ENCODE results near the gene MLKL. TPM values are rescaled to one million over a fixed set of nuclear protein-coding genes. Genes with fewer than 3 reads are reported as not detected.
A peak's percentile ranks its signal among the peaks of the same experiment; 100 is the strongest.

The MLKL gene
- total and polyA plus RNA-seq, 2 donors from 2014 or later = 7.3 to 19.4 TPM

DNA sequence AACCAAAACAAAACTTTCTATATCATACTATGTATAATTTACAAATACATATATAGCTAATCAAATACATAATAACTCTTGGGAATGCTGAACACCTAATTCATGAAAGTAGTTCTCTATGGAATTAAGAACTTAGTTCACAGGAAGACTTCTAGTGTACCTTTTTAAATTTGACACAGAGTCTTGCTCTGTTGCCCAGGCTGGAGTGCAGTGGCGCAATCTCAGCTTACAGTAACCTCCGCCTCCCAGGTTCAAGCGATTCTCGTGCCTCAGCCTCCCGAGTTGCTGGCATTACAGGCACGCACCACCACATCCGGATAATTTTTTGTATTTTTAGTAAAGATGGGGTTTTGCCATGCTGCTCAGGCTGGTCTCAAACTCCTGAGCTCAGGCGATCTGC is 58.7 kb downstream of the MLKL start:
- no peak overlapping the region for H3K4me3 ChIP-seq (ENCODE audit: low read length in 3 of 3)
- peaks cover 0 to 13% (median 4%) of the 10 kb centered on the region in 3 donors for H3K4me1 ChIP-seq (ENCODE audit: control insufficient read depth in 2 of 3, insufficient read depth in 2 of 3, low read depth in 1 of 3, low read length in 3 of 3)
- DNase-seq (no peak), FAIRE-seq (no peak)
- TF ChIP-seq, protein P1, sequence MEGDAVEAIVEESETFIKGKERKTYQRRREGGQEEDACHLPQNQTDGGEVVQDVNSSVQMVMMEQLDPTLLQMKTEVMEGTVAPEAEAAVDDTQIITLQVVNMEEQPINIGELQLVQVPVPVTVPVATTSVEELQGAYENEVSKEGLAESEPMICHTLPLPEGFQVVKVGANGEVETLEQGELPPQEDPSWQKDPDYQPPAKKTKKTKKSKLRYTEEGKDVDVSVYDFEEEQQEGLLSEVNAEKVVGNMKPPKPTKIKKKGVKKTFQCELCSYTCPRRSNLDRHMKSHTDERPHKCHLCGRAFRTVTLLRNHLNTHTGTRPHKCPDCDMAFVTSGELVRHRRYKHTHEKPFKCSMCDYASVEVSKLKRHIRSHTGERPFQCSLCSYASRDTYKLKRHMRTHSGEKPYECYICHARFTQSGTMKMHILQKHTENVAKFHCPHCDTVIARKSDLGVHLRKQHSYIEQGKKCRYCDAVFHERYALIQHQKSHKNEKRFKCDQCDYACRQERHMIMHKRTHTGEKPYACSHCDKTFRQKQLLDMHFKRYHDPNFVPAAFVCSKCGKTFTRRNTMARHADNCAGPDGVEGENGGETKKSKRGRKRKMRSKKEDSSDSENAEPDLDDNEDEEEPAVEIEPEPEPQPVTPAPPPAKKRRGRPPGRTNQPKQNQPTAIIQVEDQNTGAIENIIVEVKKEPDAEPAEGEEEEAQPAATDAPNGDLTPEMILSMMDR (IDR thresholded peaks at IDR 0.05; ENCODE audit: borderline replicate concordance, extremely low read depth, insufficient read depth) = no peak
- peaks cover 3 to 23% (median 7%) of the 10 kb centered on the region in 3 donors for H3K36me3 ChIP-seq (ENCODE audit: control insufficient read depth in 2 of 3, insufficient read depth in 3 of 3, low read length in 3 of 3)
- H3K27ac ChIP-seq (ENCODE audit: low read depth in 2 of 2, low read length in 2 of 2) = no peak overlapping the region
- intact Hi-C loops (cut with DNase I) = no loop called here
- H3K9ac ChIP-seq (ENCODE audit: low read length in 3 of 3) = no peak overlapping the region
- H3K9me3 ChIP-seq (ENCODE audit: control insufficient read depth in 2 of 3, insufficient read depth in 1 of 3, low read length in 3 of 3) = no peaks in the 10 kb centered on the region
- H3K27me3 ChIP-seq (ENCODE audit: control insufficient read depth, insufficient read depth, low read length) = no peaks in the 10 kb centered on the region

DNA sequence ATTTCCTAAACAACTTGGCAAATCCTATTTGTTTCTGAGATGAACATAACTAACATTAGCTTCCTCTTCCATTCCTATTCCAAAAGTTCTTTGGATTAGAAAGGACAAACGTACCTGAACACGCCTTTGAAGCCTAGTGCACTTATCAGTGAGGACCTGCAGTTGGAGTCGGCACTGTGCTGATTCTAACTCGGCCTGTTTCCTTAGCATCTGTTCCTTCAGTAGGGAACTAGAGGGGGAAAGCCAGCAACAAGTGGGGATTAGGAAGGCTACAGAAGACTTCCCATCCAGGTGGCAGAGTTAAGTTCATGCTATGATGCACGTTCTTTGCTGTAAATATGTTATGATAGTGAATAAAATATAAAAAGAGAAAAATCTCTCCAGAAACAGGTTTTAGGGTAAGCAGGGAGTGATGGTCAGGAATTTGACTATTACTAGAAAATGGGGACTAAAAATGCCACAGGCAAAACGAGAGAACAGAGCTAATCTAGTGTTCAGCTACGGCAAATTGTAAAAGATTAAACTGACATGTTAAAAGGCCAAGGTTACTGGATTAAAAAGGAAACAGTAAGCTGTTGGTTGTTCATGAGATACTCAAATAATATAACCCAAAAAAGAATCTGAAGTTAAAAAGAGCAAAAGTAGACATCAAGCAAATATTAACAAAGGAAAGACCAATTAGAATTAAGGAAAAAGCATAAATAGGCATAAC is 62.8 kb downstream of the MLKL start:
- H3K9ac ChIP-seq (ENCODE audit: low read length in 3 of 3) = no peak overlapping the region
- peaks cover 0 to 13% (median 6%) of the 10 kb centered on the region in 3 donors for H3K4me1 ChIP-seq (ENCODE audit: control insufficient read depth in 2 of 3, insufficient read depth in 2 of 3, low read depth in 1 of 3, low read length in 3 of 3)
- H3K27ac ChIP-seq (ENCODE audit: low read depth in 2 of 2, low read length in 2 of 2) = peak overlapping the region; percentile 45 to 77
- TF ChIP-seq, protein P1 (IDR thresholded peaks at IDR 0.05; ENCODE audit: borderline replicate concordance, extremely low read depth, insufficient read depth) = no peak
- DNase-seq (no peak), FAIRE-seq (peak; percentile 50)
- H3K9me3 ChIP-seq (ENCODE audit: control insufficient read depth in 2 of 3, insufficient read depth in 1 of 3, low read length in 3 of 3) = no peaks in the 10 kb centered on the region
- intact Hi-C loops (cut with DNase I) = no loop called here
- H3K4me3 ChIP-seq (ENCODE audit: low read length in 3 of 3) = no peak overlapping the region
- H3K27me3 ChIP-seq (ENCODE audit: control insufficient read depth, insufficient read depth, low read length) = no peaks in the 10 kb centered on the region
- H3K36me3 ChIP-seq (ENCODE audit: control insufficient read depth in 2 of 3, insufficient read depth in 3 of 3, low read length in 3 of 3) = peaks cover 0 to 15% (median 0%) of the 10 kb centered on the region in 3 donors

DNA sequence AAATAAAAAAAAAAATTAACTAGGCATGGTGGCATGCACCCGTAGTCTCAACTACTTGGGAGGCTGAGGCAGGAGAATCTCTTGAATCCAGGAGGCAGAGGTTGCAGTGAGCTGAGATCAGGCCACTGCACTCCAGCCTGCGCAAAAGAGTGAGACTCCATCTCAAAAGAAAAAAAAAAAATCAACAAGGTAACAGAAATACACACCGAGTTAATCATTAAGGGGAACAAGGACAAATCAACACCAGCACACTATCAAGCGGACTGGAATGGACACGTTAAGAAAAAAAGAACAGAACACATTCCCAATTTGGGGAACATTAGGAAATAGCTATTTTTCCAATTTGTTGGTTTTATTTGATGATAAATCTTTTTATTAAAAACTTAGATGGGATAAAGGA is 65.4 kb downstream of the MLKL start:
- peaks cover 2 to 34% (median 9%) of the 10 kb centered on the region in 3 donors for H3K36me3 ChIP-seq (ENCODE audit: control insufficient read depth in 2 of 3, insufficient read depth in 3 of 3, low read length in 3 of 3)
- H3K4me1 ChIP-seq (ENCODE audit: control insufficient read depth in 2 of 3, insufficient read depth in 2 of 3, low read depth in 1 of 3, low read length in 3 of 3) = peaks cover 0 to 13% (median 6%) of the 10 kb centered on the region in 3 donors
- H3K27me3 ChIP-seq (ENCODE audit: control insufficient read depth, insufficient read depth, low read length) = no peaks in the 10 kb centered on the region
- H3K9me3 ChIP-seq (ENCODE audit: control insufficient read depth in 2 of 3, insufficient read depth in 1 of 3, low read length in 3 of 3) = no peaks in the 10 kb centered on the region
- intact Hi-C loops (cut with DNase I) = no loop called here
- no peak for FAIRE-seq
- TF ChIP-seq, protein P1 (IDR thresholded peaks at IDR 0.05; ENCODE audit: borderline replicate concordance, extremely low read depth, insufficient read depth) = no peak
- peak overlapping the region; percentile 26 to 47 for H3K27ac ChIP-seq (ENCODE audit: low read depth in 2 of 2, low read length in 2 of 2)
- H3K4me3 ChIP-seq (ENCODE audit: low read length in 3 of 3) = no peak overlapping the region
- peak in 1 of 5 donors; percentile 8 for DNase-seq
- no peak overlapping the region for H3K9ac ChIP-seq (ENCODE audit: low read length in 3 of 3)
